Fibroblast of the aortic adventitia (primary cell): Measurements from ENCODE around the gene FAM185A. TPM values are rescaled to one million over a fixed set of nuclear protein-coding genes. Genes with fewer than 3 reads are reported as not detected.

Source experiments
- DNase-seq: peaks from one replicate; pipeline ENCODE4 v3.0.0-alpha.2; 2010; ENCODE audit warnings: low read depth
- H3K4me3 ChIP-seq: 2 replicates; pipeline ENCODE4 v1.5.1; 2011; ENCODE audit warnings: low read depth, mild to moderate bottlenecking, control low read depth, low read length, moderate library complexity
- total RNA-seq: library from RNA; depleted of rRNA; stranded (reverse); fragments of >200 nt; gene quantifications from 2 replicates; pipeline ENCODE4 v1.2.3, GENCODE V29; 2012; ENCODE audit warnings: low replicate concordance
- TF ChIP-seq, protein P1 (sequence below): IDR thresholded peaks from 2 replicates; pipeline ENCODE4 v1.5.1; 2011; ENCODE audit warnings: mild to moderate bottlenecking, low read length, control low read depth, inconsistent platforms; ENCODE audit not compliant: insufficient read depth

The FAM185A gene
- total RNA-seq, 1 donor = 8.4 TPM

DNA sequence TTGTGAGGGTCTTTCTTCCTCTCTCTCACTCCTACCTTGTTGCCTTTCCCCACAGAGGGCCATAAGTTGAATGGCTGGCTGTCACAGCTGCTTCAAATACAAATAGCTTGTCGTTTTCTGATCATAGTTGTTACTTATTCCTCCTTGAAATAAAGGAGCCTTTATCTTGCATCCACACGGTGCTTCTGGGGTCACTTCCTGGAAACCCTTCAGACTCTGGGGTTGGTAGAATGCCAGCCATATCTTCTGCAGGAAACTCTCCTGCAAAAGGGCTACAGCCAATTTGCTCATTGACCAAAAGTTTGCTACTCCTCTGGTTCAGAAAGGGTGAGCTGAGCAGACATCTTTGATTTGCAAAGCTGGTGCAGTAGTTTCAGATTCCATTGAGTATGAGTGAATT, 70.4 kb downstream of the FAM185A start:
- TF ChIP-seq, protein P1, sequence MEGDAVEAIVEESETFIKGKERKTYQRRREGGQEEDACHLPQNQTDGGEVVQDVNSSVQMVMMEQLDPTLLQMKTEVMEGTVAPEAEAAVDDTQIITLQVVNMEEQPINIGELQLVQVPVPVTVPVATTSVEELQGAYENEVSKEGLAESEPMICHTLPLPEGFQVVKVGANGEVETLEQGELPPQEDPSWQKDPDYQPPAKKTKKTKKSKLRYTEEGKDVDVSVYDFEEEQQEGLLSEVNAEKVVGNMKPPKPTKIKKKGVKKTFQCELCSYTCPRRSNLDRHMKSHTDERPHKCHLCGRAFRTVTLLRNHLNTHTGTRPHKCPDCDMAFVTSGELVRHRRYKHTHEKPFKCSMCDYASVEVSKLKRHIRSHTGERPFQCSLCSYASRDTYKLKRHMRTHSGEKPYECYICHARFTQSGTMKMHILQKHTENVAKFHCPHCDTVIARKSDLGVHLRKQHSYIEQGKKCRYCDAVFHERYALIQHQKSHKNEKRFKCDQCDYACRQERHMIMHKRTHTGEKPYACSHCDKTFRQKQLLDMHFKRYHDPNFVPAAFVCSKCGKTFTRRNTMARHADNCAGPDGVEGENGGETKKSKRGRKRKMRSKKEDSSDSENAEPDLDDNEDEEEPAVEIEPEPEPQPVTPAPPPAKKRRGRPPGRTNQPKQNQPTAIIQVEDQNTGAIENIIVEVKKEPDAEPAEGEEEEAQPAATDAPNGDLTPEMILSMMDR = no peak
- DNase-seq = no peak
- no peak overlapping the region for H3K4me3 ChIP-seq

DNA sequence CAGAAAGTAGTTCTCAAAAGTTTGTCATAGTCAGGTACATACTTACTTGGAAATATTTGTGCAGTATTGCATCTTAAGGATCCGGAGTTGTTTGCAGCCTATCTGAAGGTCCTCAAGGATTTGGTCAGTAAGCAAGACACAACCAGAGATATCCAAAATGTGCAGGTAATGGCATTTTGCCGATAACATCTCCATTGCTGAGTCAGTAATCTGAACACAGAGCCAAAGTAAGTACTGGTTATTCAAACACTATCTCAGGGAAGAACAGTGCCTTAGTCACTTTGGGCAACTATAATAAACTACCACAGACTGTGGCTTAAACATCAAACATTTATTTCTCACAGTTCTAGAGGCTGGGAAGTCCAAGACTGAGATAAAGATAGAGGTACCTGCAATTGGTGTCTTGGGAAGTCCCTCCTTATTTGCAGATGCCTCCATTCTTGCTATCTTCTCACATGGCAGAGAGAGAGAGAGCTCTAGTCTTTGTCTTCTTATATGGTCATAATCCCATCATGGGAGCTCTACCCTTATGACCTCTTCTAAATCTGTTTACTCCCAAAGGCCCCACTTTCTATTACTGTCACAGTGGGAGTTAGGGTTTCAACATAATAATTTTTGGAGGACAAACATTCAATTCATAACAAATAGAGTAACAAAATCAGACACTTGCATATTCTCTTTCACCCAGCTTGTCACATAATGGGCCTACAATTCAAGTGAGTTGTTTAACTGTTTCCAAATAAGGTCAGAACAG, 73.4 kb downstream of the FAM185A start:
- H3K4me3 ChIP-seq = no peak overlapping the region
- TF ChIP-seq, protein P1 = no peak
- DNase-seq = no peak

DNA sequence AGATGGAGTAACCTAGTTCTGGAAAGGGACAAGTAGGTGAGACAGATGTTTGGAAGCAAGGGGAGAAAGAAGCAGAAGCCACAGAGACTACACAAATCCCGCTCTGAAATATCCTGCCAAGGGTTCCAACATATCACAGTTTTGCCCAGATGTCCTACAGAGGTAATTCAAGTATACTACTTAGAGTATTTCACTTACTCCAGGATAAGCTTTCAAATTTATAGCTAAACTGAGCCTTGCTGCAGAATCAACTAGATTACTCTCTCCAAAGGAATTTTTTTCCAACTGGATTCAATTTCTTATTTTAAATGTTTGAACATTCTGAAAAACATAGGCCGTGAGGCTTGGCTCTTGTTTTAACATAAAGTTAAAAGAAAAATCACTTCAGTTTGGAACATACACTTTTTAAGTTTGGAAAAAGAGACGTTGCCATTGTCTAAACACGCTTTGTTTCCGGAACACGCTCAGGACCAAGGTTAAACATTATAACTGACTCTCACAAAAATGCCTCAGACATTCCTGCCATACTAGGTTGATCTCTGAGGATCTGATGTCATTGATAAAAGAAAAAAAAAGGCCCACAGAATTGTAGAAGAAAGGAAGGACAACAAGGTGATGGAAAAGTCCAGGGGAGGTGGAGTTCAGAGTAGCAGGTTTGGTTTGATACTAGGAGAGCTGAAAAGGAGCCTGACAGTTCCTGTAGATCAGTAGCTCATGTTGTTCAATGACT, 74.8 kb downstream of the FAM185A start:
- no peak for DNase-seq
- no peak overlapping the region for H3K4me3 ChIP-seq
- TF ChIP-seq, protein P1 = no peak

- no peak overlapping the region for H3K4me3 ChIP-seq
- TF ChIP-seq, protein P1 = no peak
- peak; percentile 53 for DNase-seq
Measured at GRCh38 chr7:102828286-102828685, 79.5 kb downstream of the FAM185A start.

DNA sequence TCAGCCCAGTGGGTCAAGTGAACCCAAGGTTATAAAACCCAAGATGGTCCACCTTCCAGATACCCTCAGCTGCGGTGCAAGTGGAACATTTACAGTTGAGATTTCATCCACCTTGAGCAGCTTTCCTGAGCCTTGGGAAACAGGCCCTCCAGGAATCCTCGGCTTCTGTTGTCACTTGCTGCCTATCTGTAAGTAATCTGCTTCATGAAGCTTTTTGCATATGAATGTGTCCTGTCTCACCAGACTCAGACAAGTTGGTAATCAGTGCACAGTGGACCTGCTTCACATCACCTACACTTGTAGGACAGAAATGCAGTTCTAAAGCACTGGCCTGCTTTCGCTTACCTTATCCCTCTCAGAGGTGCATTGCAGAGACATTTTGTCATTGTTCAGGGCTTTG, 80.3 kb downstream of the FAM185A start:
- no peak for DNase-seq
- H3K4me3 ChIP-seq = no peak overlapping the region
- TF ChIP-seq, protein P1 = no peak

DNA sequence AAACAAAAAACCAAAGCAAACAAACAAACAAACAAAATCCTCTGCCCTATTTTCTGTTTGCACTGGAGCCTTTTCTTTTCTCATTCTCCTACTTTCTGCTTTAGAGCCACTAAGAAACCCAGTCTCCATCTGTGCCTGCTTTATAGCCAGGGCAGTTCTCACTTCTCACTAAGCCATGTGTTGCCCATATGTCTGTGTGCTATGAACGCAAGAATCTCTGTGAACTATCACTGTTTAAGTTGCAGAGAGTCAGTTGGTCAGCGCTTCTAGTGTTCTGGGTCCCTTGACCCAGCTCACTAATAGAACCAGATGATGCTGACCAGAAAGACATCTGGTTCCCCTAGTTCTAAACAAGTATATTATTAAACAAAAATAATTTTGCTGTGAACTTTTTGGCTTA, 81.4 kb downstream of the FAM185A start:
- TF ChIP-seq, protein P1 = no peak
- no peak overlapping the region for H3K4me3 ChIP-seq
- DNase-seq = no peak

DNA sequence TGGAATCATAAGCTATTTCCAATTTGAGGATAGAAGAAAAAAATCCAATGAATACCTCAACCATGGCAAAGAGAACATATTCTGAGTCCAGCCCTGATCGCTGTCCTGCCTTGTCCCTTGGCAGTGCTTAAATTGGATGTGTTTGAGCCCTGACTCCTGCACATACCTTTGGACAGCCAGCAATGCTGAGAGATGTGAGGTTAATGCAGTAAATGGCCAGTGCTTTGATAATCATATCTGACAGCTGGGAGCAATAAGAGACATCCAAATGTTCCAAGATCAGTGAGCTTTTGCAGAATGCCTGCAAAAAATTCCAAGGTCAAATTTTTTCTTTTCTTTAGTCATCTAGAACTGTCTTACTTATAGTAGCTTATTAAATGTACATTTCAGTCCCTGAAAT, 83.9 kb downstream of the FAM185A start:
- DNase-seq = peak; percentile 45
- H3K4me3 ChIP-seq = no peak overlapping the region
- TF ChIP-seq, protein P1 = no peak
